Natural killer cell (primary cell): ENCODE measurements around the gene LYSET. TPM values are rescaled to one million over a fixed set of nuclear protein-coding genes. Genes with fewer than 3 reads are reported as not detected.

Experiments
- ATAC-seq, 3 donors: fragments of 150-1000 bp in 2 of 3; fragments of 200-7000 bp in 1 of 3; cut with Tn5 transposase; 1 replicate in 1 of 3; 2 replicates in 2 of 3; pipeline ENCODE4 v1.10.0; 2021; ENCODE audit warnings: mild to moderate bottlenecking in 2 of 3, moderate library complexity in 2 of 3
- DNase-seq, 2 donors: peaks; one replicate each; pipeline versions ENCODE4 v3.0.0 to v3.0.0-alpha.2; 2013 to 2021; ENCODE audit warnings: mixed read lengths in 1 of 2
- H3K27ac ChIP-seq: one replicate; pipeline ENCODE4 v1.5.1; 2013; ENCODE audit warnings: mild to moderate bottlenecking, low read length
- H3K27me3 ChIP-seq: one replicate; pipeline ENCODE4 v1.6.1; 2013; ENCODE audit warnings: low read length; ENCODE audit not compliant: control insufficient read depth, insufficient read depth
- H3K36me3 ChIP-seq: one replicate; pipeline ENCODE4 v1.6.1; 2013; ENCODE audit warnings: low read length; ENCODE audit not compliant: control insufficient read depth, insufficient read depth
- H3K4me1 ChIP-seq: one replicate; pipeline ENCODE4 v1.6.1; 2013; ENCODE audit warnings: low read length; ENCODE audit not compliant: control insufficient read depth, insufficient read depth
- H3K4me3 ChIP-seq: one replicate; pipeline ENCODE4 v1.5.1; 2013; ENCODE audit warnings: low read length
- H3K9me3 ChIP-seq: one replicate; pipeline ENCODE4 v1.6.1; 2013; ENCODE audit warnings: low read length; ENCODE audit not compliant: control insufficient read depth, insufficient read depth
- H3K27ac Mint-ChIP-seq, 2 donors: one replicate each; pipeline ENCODE4 v1.8.0; 2022; ENCODE audit warnings: mild to moderate bottlenecking in 2 of 2, mixed read lengths in 2 of 2, moderate library complexity in 1 of 2
- H3K27me3 Mint-ChIP-seq, 2 donors: one replicate each; pipeline ENCODE4 v1.8.0; 2022; ENCODE audit warnings: low read depth in 2 of 2, mixed read lengths in 2 of 2
- H3K36me3 Mint-ChIP-seq: one replicate; pipeline ENCODE4 v1.8.0; 2022; ENCODE audit warnings: mixed read lengths
- H3K4me1 Mint-ChIP-seq, 2 donors: one replicate each; pipeline ENCODE4 v1.8.0; 2022; ENCODE audit warnings: mixed read lengths in 2 of 2
- H3K4me3 Mint-ChIP-seq: one replicate; pipeline ENCODE4 v1.8.0; 2022; ENCODE audit warnings: mild to moderate bottlenecking, moderate library complexity, mixed read lengths
- H3K9me3 Mint-ChIP-seq, 2 donors: one replicate each; pipeline ENCODE4 v1.8.0; 2022; ENCODE audit warnings: mixed read lengths in 2 of 2
- WGBS: methylation state at CpG from one replicate; pipeline ENCODE4 v1.1.7; 2013; ENCODE audit warnings: missing lambda C conversion rate; ENCODE audit not compliant: insufficient coverage; 5-methylcytosine and 5-hydroxymethylcytosine counted together
- intact Hi-C: fragments of 100-400 bp; cut with micrococcal nuclease; formaldehyde crosslinking; loops from one replicate; pipeline ENCODE4 v1.14.2; 2022
- total RNA-seq, 4 donors: library from RNA; stranded (reverse); fragments of 120-200 nt in 1 of 4; gene quantifications; one replicate each; pipeline versions ENCODE4 v1.2.3 to v1.2.4, GENCODE V29; 2013 to 2022
- TF ChIP-seq, protein P1 (sequence below): fragments of 200-600 bp; IDR thresholded peaks from one replicate; pipeline ENCODE4 v1.8.0; 2022; ENCODE audit warnings: antibody characterized with exemption

The LYSET gene
- total RNA-seq, 3 donors from 2014 or later (not counting 1 experiment from before 2014, with no cell fraction given), result 6.1 to 13.1 (median 9.0) TPM

DNA sequence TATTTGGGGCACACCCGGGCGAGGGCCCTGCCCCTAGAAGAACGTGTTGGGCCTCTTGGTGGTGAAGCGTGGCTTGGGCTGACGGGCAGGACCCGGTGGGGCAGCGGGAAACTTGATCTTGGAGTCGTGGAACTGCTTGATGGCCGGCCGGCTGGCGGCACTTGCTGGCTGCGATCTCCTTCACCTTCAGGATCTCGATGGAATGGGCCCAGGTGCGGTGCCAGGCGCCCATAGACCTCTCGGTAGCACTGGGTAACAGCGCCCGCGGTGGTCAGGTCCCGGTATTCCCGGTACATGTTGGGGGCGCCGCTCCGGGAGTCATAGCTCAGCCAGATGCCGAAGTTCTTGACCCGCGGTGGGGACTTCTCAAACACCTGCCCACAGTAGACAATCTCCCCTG is 38.4 kb downstream of the LYSET start:
- Mint-ChIP-seq H3K9me3 (no peaks in the 10 kb centered on the region), H3K27ac (no peak overlapping the region), H3K4me3 (no peak overlapping the region), H3K27me3 (no peaks in the 10 kb centered on the region), H3K36me3 (peaks cover 15% of the 10 kb centered on the region), H3K4me1 (no peaks in the 10 kb centered on the region)
- intact Hi-C loops, result no loop called here
- Histone ChIP-seq H3K9me3 (no peaks in the 10 kb centered on the region), H3K27ac (no peak overlapping the region), H3K4me3 (no peak overlapping the region), H3K27me3 (no peaks in the 10 kb centered on the region), H3K36me3 (peaks cover 59% of the 10 kb centered on the region), H3K4me1 (no peaks in the 10 kb centered on the region)
- WGBS, result 98% methylated on average over 27 of the region's 27 CpGs
- DNase-seq (no peak), ATAC-seq (no peak)
- TF ChIP-seq, protein P1, sequence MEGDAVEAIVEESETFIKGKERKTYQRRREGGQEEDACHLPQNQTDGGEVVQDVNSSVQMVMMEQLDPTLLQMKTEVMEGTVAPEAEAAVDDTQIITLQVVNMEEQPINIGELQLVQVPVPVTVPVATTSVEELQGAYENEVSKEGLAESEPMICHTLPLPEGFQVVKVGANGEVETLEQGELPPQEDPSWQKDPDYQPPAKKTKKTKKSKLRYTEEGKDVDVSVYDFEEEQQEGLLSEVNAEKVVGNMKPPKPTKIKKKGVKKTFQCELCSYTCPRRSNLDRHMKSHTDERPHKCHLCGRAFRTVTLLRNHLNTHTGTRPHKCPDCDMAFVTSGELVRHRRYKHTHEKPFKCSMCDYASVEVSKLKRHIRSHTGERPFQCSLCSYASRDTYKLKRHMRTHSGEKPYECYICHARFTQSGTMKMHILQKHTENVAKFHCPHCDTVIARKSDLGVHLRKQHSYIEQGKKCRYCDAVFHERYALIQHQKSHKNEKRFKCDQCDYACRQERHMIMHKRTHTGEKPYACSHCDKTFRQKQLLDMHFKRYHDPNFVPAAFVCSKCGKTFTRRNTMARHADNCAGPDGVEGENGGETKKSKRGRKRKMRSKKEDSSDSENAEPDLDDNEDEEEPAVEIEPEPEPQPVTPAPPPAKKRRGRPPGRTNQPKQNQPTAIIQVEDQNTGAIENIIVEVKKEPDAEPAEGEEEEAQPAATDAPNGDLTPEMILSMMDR, result no peak

DNA sequence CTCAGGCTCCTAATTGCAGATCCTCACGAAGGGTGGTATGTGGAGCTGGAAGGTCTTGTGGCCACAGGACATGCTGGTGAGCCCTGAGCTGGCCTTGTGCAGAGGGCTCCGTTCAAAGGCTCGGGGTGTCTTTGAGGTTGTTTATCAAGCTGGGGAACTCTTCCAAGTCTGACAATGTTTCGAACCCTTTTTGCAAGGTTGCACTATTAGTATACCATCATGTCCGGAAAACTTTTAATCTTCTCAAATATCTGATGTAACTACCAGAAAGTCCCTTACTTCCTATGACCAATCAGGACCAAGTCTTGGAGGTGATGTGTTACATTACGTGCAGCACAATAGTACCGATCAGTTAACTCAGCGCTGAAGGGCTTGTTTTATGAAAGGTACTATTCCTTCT is 43.4 kb downstream of the LYSET start:
- DNase-seq (no peak), ATAC-seq (no peak)
- Mint-ChIP-seq H3K27me3 (peaks cover 11 to 24% of the 10 kb centered on the region in 2 donors), H3K36me3 (peaks cover 15% of the 10 kb centered on the region), H3K27ac (no peak overlapping the region), H3K4me3 (no peak overlapping the region), H3K9me3 (no peaks in the 10 kb centered on the region), H3K4me1 (peaks cover 16 to 17% of the 10 kb centered on the region in 2 donors)
- no peak overlapping the region for H3K27ac ChIP-seq
- 98% methylated on average over 8 of the region's 8 CpGs for WGBS
- TF ChIP-seq, protein P1, result no peak
- H3K4me1 ChIP-seq, result no peaks in the 10 kb centered on the region
- no peaks in the 10 kb centered on the region for H3K9me3 ChIP-seq
- H3K27me3 ChIP-seq, result no peaks in the 10 kb centered on the region
- H3K4me3 ChIP-seq, result no peak overlapping the region
- intact Hi-C loops, result no loop called here
- H3K36me3 ChIP-seq, result peaks cover 35% of the 10 kb centered on the region

DNA sequence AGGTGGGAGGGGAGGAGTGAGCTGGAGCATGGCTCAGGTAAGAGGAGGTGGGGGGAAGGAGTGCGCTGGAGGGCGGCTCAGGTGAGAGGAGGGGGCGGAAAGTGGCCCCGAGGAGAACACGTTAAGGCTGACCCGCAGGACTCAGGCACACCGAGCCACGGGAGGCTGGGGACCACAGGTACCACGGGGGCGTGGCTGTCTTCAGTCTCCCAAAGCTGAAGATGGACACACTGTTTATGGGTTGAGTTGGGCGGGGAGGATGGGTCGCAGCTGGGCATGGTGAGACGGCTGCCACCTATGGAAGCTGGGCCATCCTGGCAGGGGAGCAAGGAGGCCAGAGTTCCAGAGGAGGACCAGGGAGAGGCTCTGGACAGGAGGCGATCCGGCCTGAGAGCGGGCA is 45.4 kb downstream of the LYSET start:
- Mint-ChIP-seq H3K36me3 (peaks cover 15% of the 10 kb centered on the region), H3K4me3 (peak overlapping the region; percentile 49), H3K27me3 (peaks cover 11 to 24% of the 10 kb centered on the region in 2 donors), H3K9me3 (no peaks in the 10 kb centered on the region), H3K27ac (no peak overlapping the region), H3K4me1 (peaks cover 16 to 17% of the 10 kb centered on the region in 2 donors)
- DNase-seq (no peak), ATAC-seq (no peak)
- no peak overlapping the region for H3K4me3 ChIP-seq
- H3K27ac ChIP-seq, result no peak overlapping the region
- TF ChIP-seq, protein P1, result no peak
- H3K27me3 ChIP-seq, result no peaks in the 10 kb centered on the region
- no peaks in the 10 kb centered on the region for H3K4me1 ChIP-seq
- no peaks in the 10 kb centered on the region for H3K9me3 ChIP-seq
- 96% methylated on average over 16 of the region's 16 CpGs for WGBS
- intact Hi-C loops, result no loop called here
- peaks cover 25% of the 10 kb centered on the region for H3K36me3 ChIP-seq
